CD4-positive, alpha-beta T cell (primary cell): ENCODE results near the gene TMEM273. TPM values are rescaled to one million over a fixed set of nuclear protein-coding genes. Genes with fewer than 3 reads are reported as not detected.

Experiments used
- ATAC-seq: fragments of 200-7000 bp; cut with Tn5 transposase; one replicate; pipeline ENCODE4 v1.10.0; 2022; ENCODE audit warnings: mild to moderate bottlenecking; ENCODE audit not compliant: poor library complexity
- CTCF ChIA-PET: fragments of 350-600 bp; sonication (Branson Sonifier 250); formaldehyde crosslinking; loops from one replicate; lab custom pipeline; 2021; ENCODE audit warnings: antibody characterized with exemption, inconsistent platforms; lab: Charles Lee
- POLR2A ChIA-PET: fragments of 350-600 bp; sonication (Branson Sonifier 250); formaldehyde crosslinking; loops from one replicate; lab custom pipeline; 2021; ENCODE audit warnings: antibody characterized with exemption, inconsistent platforms; lab: Charles Lee
- DNase-seq, 14 experiments: peaks; one replicate each; pipeline ENCODE4 v3.0.0-alpha.2; 2013 to 2020; ENCODE audit warnings: mixed read lengths in 2 of 14
- H3K27ac ChIP-seq, 2 donors: one replicate each; pipeline versions ENCODE4 v1.5.1 to v1.7.0; 2013; ENCODE audit warnings: low read length in 2 of 2, low read depth in 1 of 2, mild to moderate bottlenecking in 1 of 2
- H3K27me3 ChIP-seq, 2 experiments: 1 replicate in 1 of 2; 2 replicates in 1 of 2; pipeline versions ENCODE4 v1.6.1 to v1.7.0; 2013; ENCODE audit warnings: low read length in 2 of 2, control low read depth in 1 of 2, mild to moderate bottlenecking in 1 of 2, moderate library complexity in 1 of 2; ENCODE audit not compliant: insufficient read depth in 2 of 2, control insufficient read depth in 1 of 2
- H3K36me3 ChIP-seq: one replicate; pipeline ENCODE4 v1.6.1; 2013; ENCODE audit warnings: low read length, control low read depth; ENCODE audit not compliant: insufficient read depth
- H3K4me1 ChIP-seq: one replicate; pipeline ENCODE4 v1.6.1; 2013; ENCODE audit warnings: low read length, control low read depth; ENCODE audit not compliant: insufficient read depth
- H3K4me3 ChIP-seq: one replicate; pipeline ENCODE4 v1.5.1; 2013; ENCODE audit warnings: mild to moderate bottlenecking, low read length, moderate library complexity
- H3K9me3 ChIP-seq, 2 experiments: 1 replicate in 1 of 2; 2 replicates in 1 of 2; pipeline versions ENCODE4 v1.6.1 to v1.7.0; 2013; ENCODE audit warnings: low read length in 2 of 2, mild to moderate bottlenecking in 2 of 2, control low read depth in 1 of 2, moderate library complexity in 1 of 2; ENCODE audit not compliant: control insufficient read depth in 1 of 2, insufficient read depth in 1 of 2
- H3K27ac Mint-ChIP-seq: one replicate; pipeline ENCODE4 v1.8.0; 2020; ENCODE audit warnings: mixed read lengths
- H3K27me3 Mint-ChIP-seq: one replicate; pipeline ENCODE4 v1.8.0; 2021; ENCODE audit warnings: mixed read lengths
- H3K36me3 Mint-ChIP-seq: one replicate; pipeline ENCODE4 v1.8.0; 2021; ENCODE audit warnings: low read depth, mixed read lengths
- H3K4me1 Mint-ChIP-seq: one replicate; pipeline ENCODE4 v1.8.0; 2021; ENCODE audit warnings: low read depth, mixed read lengths
- H3K4me3 Mint-ChIP-seq: one replicate; pipeline ENCODE4 v1.8.0; 2020; ENCODE audit warnings: mild to moderate bottlenecking, mixed read lengths
- H3K9me3 Mint-ChIP-seq: one replicate; pipeline ENCODE4 v1.8.0; 2020; ENCODE audit warnings: mixed read lengths
- CTCF ChIP-seq: fragments of 200-600 bp; IDR thresholded peaks from one replicate; pipeline ENCODE4 v1.8.0; 2022; ENCODE audit warnings: antibody characterized with exemption, mild to moderate bottlenecking
- intact Hi-C, 2 experiments: fragments of 100-400 bp; cut with DNase I in 1 of 2; cut with micrococcal nuclease in 1 of 2; formaldehyde crosslinking; loops; one replicate each; pipeline versions ENCODE4 v1.15.1 to v1.9.0; 2023 to 2025; cut with DNase I, micrococcal nuclease
- total RNA-seq, 174 experiments: library from RNA in 2 of 174; stranded (reverse) in 2 of 174; gene quantifications; one replicate each; pipeline ENCODE4 v1.2.3 and lab custom pipeline; 2021 to 2026

The TMEM273 gene
- total RNA-seq, 2 experiments from 2014 or later, result 1.8 to 2.2 TPM

- ATAC-seq (no peak), DNase-seq (peak in 1 of 14 experiments; percentile 34)
- Mint-ChIP-seq H3K4me3 (peak overlapping the region; percentile 32), H3K27ac (peak overlapping the region; percentile 13), H3K36me3 (no peaks in the 10 kb centered on the region), H3K9me3 (no peaks in the 10 kb centered on the region), H3K4me1 (peaks cover 20% of the 10 kb centered on the region), H3K27me3 (peaks cover 14% of the 10 kb centered on the region)
- H3K9me3 ChIP-seq, result peaks cover 0 to 7% of the 10 kb centered on the region in 2 experiments
- H3K4me1 ChIP-seq, result peaks cover 37% of the 10 kb centered on the region
- H3K4me3 ChIP-seq, result peak overlapping the region; percentile 26
- peak overlapping the region in 1 of 2 donors; percentile 41 for H3K27ac ChIP-seq
- ChIA-PET CTCF (no interaction called here), POLR2A (no interaction called here)
- no peaks in the 10 kb centered on the region for H3K36me3 ChIP-seq
- H3K27me3 ChIP-seq, result peaks cover 0 to 5% of the 10 kb centered on the region in 2 experiments
- intact Hi-C loops, result no loop called here
- no peak for TF ChIP-seq CTCF
Measured at GRCh38 chr10:49184642-49185111, 3.5 kb downstream of the TMEM273 start.

DNA sequence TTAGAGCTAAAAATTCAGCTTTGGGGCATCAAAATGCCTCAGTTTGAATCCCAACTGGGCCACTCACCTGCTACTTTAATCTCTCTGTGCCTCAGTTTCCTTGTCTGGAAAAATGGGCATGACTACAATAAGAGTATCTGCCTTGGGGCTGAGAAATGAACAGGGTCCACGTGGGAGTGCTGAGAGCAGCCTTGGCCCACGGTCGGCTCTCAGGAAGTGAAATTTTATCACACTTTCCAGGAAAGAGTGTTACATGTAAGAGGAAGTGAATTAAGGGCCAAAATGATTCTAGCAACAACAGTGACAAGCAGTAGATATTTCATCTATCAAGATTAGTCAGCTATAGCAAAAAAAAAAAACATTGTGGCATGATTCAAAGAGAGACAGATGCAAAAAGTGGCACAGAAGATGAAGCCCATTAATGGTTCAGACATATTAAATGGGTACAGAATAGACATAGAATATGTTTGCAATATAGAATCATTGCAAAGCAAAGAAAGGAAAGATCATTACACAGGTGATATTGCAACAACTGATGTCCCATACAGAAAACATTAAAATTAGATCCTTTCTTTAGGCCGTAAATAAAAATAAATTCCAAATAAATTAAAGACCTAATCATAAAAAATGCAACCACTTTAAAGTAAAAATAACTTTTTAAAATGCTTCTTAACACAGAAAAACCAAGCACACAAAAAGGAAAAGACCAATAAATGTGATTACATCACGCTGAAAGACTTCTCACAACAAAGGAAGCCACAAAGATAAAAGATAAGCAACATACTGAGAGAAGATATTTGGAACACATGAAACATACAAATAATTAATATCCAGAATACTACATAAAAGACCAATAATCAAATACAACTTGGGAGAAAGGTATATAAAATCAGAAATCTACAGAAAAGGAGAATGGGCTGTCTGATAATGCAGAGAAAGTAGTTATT is 4.3 kb downstream of the TMEM273 start:
- H3K4me1 Mint-ChIP-seq, result peaks cover 20% of the 10 kb centered on the region

DNA sequence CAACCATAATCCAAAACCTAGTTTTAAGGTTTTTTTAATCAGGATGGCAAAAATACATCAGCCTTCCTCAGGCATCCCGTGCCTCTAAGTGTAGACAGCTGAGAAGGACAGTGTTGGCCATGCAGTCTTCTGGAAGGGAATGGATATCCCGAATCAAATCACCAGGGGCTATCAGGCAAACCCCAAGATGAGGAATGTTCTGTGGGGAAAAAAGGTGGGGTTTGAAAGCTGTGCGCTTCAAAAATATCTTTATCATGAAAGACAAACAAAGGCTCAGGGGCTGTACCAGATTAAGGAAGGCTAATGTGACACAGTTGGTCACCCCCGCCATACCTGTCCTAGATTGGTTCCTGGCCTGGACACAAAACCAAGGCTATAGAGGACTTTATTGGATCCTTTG is 5.4 kb downstream of the TMEM273 start:
- Histone ChIP-seq H3K36me3 (no peaks in the 10 kb centered on the region), H3K9me3 (no peaks in the 10 kb centered on the region), H3K27me3 (no peaks in the 10 kb centered on the region), H3K27ac (no peak overlapping the region), H3K4me1 (peaks cover 25% of the 10 kb centered on the region), H3K4me3 (no peak overlapping the region)
- ChIA-PET POLR2A (interaction anchor here (0.6 to 0.7 kb wide), 2 partner anchors 18 to 228 kb away, joined by 3 read pairs; no protein-coding TSS in a partner anchor), CTCF (no interaction called here)
- H3K36me3 Mint-ChIP-seq, result no peaks in the 10 kb centered on the region
- no peak for ATAC-seq
- H3K27me3 Mint-ChIP-seq, result no peaks in the 10 kb centered on the region
- H3K4me3 Mint-ChIP-seq, result no peak overlapping the region
- H3K27ac Mint-ChIP-seq, result no peak overlapping the region
- peaks cover 29% of the 10 kb centered on the region for H3K4me1 Mint-ChIP-seq
- TF ChIP-seq CTCF, result no peak
- H3K9me3 Mint-ChIP-seq, result no peaks in the 10 kb centered on the region
- intact Hi-C loops, result no loop called here
- no peak for DNase-seq

More for the DNA sequence above, 4.3 kb downstream of the TMEM273 start:
- Histone ChIP-seq H3K4me3 (no peak overlapping the region), H3K4me1 (peaks cover 29% of the 10 kb centered on the region), H3K36me3 (no peaks in the 10 kb centered on the region), H3K9me3 (peaks cover 0 to 4% of the 10 kb centered on the region in 2 experiments), H3K27ac (peak overlapping the region in 1 of 2 donors; percentile 41), H3K27me3 (peaks cover 0 to 5% of the 10 kb centered on the region in 2 experiments)
- POLR2A ChIA-PET, result no interaction called here
- Mint-ChIP-seq H3K27me3 (peaks cover 6% of the 10 kb centered on the region), H3K27ac (peak overlapping the region; percentile 13), H3K4me3 (peak overlapping the region; percentile 22), H3K36me3 (no peaks in the 10 kb centered on the region), H3K9me3 (no peaks in the 10 kb centered on the region)
- CTCF ChIA-PET, result no interaction called here
- DNase-seq (peak in 4 of 14 experiments; percentile 28 to 60 (median 39)), ATAC-seq (no peak)
- intact Hi-C loops, result no loop called here
- no peak for TF ChIP-seq CTCF
